ENCODE data around the gene NDUFS7. TPM values are rescaled to one million over a fixed set of nuclear protein-coding genes. Genes with fewer than 3 reads are reported as not detected.

NDUFS7 gene
- polyA plus RNA-seq, 2 of the 4 experiments (the other 2 are of a cell fraction) = 19.3 to 68.9 TPM

DNA sequence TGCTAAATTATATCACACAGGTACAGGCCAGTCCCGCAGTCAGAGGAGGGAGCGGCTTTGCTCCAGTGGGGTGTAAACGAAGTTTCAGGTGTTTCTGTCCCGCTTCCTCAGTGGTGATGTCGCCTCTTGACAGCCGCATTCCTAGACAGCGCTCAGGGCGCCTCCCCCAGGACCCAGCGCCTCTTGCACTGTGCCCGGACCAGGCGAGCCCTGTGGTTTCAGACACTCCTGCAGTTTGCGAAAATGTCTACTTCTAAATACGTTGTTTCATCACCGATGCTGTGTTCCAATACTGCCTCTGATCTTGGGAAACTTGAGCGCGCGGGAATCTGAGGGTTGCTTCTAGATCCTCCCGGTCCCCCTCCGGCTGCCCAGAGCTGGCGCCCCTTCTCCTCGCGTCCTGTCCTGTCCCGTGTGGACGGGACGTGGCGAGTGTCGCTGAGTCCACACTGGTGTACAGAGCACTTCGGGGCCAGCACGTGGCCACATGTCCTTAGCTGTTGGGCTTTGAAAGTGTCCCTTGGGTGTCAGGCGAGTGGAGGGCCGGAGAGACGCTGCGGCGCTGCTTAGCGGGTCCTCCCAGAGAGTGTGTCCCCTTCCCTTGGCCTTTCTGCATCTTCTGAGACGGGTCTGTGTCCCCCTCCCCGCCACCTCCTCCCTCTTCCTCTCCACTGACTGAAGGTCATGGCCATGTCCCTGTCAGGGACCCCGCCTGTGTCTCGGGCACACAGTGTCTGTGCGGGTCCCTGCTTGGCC lies 39.9 kb downstream of the NDUFS7 start (continued):
- TF ChIP-seq MYC (IDR thresholded peaks at IDR 0.05; ENCODE audit: borderline replicate concordance, low read length) (no peak), ESRRA (IDR thresholded peaks at IDR 0.05; ENCODE audit: borderline replicate concordance, low read length) (no peak)

DNA sequence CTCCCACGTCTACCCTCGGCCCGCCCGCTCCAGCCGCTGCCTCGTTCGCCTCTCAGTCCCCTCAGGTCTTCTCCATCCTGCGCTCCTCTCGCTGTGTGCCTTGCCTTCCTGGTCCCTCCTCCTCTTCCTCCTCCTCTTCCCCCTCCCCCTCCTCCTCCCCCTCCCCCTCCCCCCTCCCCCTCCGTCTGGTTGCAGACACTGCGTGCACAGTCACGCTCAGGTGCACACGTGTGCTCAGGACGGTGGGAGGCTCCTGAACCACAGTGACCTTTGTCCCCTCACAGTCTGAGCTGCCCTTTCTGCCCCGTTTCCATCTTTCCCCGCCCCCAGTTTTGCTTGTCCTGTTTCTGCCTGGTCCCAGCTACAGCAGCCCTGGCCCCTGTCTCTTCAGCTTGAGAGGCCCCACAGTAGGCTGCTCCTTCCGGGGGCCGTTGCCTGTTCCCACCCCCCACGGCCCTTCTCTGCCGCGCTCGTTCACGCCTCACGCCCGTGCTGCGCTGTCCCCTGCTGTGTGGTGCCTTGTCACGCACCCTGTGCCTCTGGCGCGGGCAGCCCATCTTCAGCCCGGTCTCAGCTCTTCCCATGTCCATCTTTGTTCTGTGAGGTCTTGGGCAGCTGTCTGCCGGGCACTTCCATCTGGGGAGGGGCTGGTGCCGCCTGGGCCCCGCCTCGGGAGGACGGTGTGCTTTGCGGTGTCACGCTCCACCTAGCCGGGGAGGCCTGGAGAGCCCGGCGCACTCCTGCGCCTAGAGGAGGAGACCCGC lies 40.7 kb downstream of the NDUFS7 start:
- Histone ChIP-seq H3K4me3 (no peak overlapping the region), H3K4me2 (no peak overlapping the region), H3K4me1 (no peaks in the 10 kb centered on the region), H3K27ac (no peak overlapping the region), H3K9me3 (no peaks in the 10 kb centered on the region)
- WGBS (ENCODE audit: missing lambda C conversion rate) = 93% methylated on average over 33 of the region's 42 CpGs
- POLR2A ChIA-PET = no interaction called here
- DNase-seq (ENCODE audit: low read depth in 1 of 2, low spot score in 1 of 2) = no peak
- no peak for FAIRE-seq
- ATAC-seq = no peak
- CTCF ChIA-PET = interaction anchor here (1.1 to 1.9 kb wide), 3 partner anchors 13 to 21 kb away, joined by 3 to 5 read pairs (median 4); no protein-coding TSS in a partner anchor
- TF ChIP-seq RCOR1 (IDR thresholded peaks at IDR 0.05; ENCODE audit: low read depth, low read length) (no peak), SMC3 (IDR thresholded peaks at IDR 0.05) (no peak), PHF8 (IDR thresholded peaks at IDR 0.05; ENCODE audit: borderline replicate concordance, low read depth) (no peak)
- TF ChIP-seq, protein P1, sequence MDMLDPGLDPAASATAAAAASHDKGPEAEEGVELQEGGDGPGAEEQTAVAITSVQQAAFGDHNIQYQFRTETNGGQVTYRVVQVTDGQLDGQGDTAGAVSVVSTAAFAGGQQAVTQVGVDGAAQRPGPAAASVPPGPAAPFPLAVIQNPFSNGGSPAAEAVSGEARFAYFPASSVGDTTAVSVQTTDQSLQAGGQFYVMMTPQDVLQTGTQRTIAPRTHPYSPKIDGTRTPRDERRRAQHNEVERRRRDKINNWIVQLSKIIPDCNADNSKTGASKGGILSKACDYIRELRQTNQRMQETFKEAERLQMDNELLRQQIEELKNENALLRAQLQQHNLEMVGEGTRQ (IDR thresholded peaks at IDR 0.05) = no peak
- TF ChIP-seq, protein P2, sequence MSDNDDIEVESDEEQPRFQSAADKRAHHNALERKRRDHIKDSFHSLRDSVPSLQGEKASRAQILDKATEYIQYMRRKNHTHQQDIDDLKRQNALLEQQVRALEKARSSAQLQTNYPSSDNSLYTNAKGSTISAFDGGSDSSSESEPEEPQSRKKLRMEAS (IDR thresholded peaks at IDR 0.05) = no peak
- TF ChIP-seq, protein P3, sequence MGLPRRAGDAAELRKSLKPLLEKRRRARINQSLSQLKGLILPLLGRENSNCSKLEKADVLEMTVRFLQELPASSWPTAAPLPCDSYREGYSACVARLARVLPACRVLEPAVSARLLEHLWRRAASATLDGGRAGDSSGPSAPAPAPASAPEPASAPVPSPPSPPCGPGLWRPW (IDR thresholded peaks at IDR 0.05) = no peak

DNA sequence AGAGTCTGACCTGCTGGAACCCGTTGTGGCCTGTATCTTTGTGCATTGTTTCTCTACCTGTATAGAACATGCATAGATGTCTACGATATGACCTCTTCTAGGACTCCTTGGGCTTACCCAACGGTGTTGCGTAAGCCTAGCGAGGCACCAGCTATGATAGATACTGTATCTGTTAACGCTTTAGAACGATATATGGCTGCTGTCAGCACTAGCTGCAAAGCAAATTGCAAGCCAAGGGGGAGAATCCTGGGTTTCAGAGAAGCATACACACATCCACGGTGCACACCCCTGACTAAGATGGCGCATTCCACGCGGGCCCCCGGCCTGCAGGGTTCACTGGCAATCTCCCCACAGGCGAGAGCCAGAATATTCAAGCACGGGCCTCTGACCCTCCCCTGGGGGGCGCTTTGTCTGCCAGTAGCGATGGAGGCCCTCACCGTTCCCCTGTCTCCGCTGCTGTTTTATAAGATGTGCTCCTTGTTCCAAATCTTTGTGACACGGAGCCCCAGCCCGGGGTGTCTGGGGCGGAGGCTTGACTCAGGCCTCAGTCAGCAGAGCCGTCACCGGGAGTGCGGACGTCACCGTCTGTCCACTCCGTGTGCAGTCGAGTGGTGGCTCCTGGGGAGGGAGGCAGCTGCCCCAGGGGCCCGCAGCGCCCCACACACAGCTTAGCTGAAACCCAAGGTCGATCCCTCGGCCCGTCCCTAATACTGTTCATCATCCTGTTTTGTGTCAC lies 41.6 kb downstream of the NDUFS7 start:
- Histone ChIP-seq H3K4me2 (no peak overlapping the region), H3K4me1 (no peaks in the 10 kb centered on the region), H3K27ac (no peak overlapping the region), H3K9me3 (no peaks in the 10 kb centered on the region), H3K4me3 (no peak overlapping the region)
- DNase-seq (ENCODE audit: low read depth in 1 of 2, low spot score in 1 of 2) (no peak), FAIRE-seq (no peak), ATAC-seq (no peak)
- peak in 1 of 2 experiments; percentile 69; a peak in 2 of 4 replicates for TF ChIP-seq CEBPB (IDR thresholded peaks at IDR 0.05)
- TF ChIP-seq HOXB5 (CRISPR knock-in tag; IDR thresholded peaks at IDR 0.05) = no peak
- ChIA-PET POLR2A (no interaction called here), CTCF (interaction anchor here (1.9 kb wide), 1 partner anchor 20 kb away, joined by 5 read pairs; no protein-coding TSS in a partner anchor)
- WGBS (ENCODE audit: missing lambda C conversion rate) = 94% methylated on average over 29 of the region's 33 CpGs

DNA sequence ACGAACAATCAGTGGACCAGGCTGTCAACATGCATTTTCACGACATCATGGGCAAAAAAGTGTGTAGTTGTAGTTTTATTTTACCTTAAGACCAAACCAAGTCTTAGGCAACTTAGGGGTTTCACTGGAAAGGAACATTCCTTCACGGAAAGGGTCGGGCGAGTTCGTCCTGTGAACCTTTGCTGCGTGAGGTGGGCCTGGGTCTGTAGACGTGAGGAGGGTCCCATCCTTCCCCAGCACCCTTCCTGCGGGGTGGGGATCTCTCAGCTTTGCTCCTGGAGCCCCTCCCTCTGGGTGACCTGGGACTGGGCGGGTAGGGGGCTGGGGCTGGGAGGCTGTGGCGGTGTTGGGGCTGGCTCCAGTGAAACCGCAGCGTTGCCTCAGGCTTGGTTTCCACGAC lies 42.2 kb downstream of the NDUFS7 start:
- no peak for DNase-seq (ENCODE audit: low read depth in 1 of 2, low spot score in 1 of 2)
- Histone ChIP-seq H3K4me3 (no peak overlapping the region), H3K27ac (no peak overlapping the region), H3K9me3 (no peaks in the 10 kb centered on the region), H3K4me2 (no peak overlapping the region), H3K4me1 (no peaks in the 10 kb centered on the region)
- no peak for FAIRE-seq
- CTCF ChIA-PET = interaction anchor here (1.9 kb wide), 1 partner anchor 19 kb away, joined by 5 read pairs; no protein-coding TSS in a partner anchor
- 98% methylated on average over 8 of the region's 14 CpGs for WGBS (ENCODE audit: missing lambda C conversion rate)
- no peak for ATAC-seq
- POLR2A ChIA-PET = no interaction called here
- TF ChIP-seq, protein P4, sequence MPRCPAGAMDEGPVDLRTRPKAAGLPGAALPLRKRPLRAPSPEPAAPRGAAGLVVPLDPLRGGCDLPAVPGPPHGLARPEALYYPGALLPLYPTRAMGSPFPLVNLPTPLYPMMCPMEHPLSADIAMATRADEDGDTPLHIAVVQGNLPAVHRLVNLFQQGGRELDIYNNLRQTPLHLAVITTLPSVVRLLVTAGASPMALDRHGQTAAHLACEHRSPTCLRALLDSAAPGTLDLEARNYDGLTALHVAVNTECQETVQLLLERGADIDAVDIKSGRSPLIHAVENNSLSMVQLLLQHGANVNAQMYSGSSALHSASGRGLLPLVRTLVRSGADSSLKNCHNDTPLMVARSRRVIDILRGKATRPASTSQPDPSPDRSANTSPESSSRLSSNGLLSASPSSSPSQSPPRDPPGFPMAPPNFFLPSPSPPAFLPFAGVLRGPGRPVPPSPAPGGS (IDR thresholded peaks at IDR 0.05) = no peak
- TF ChIP-seq RFX5 (IDR thresholded peaks at IDR 0.05) (no peak), CEBPB (IDR thresholded peaks at IDR 0.05) (no peak), JUNB (IDR thresholded peaks at IDR 0.05) (no peak), HOXB13 (CRISPR knock-in tag; IDR thresholded peaks at IDR 0.05; ENCODE audit: low read depth) (no peak), ZSCAN20 (CRISPR knock-in tag; IDR thresholded peaks at IDR 0.05) (no peak)

All from A549 (cell line).